HG03442 (cell line): ENCODE data around the gene ERP44.
"Not testable (repeated sequence)": the region's sequence is repeated elsewhere in the genome, so short reads cannot be mapped to it uniquely, and the experiment has no call there.

ENCODE experiments used
- ATAC-seq: cut with Tn5 transposase; IDR thresholded peaks from one replicate; pipeline ENCODE4 v1.9.1; 2021; ENCODE audit warnings: mild to moderate bottlenecking, moderate library complexity; ENCODE audit not compliant: unreplicated experiment

ERP44 gene

GRCh38 chr9:100019541-100019940 is 79.3 kb downstream of the ERP44 start:
- no peak for ATAC-seq

GRCh38 chr9:100014846-100015245 is 84.0 kb downstream of the ERP44 start:
- ATAC-seq, result no peak

GRCh38 chr9:100013573-100013972 is 85.2 kb downstream of the ERP44 start:
- no peak for ATAC-seq

- ATAC-seq, result no peak
These were observed 86.5 kb downstream of the ERP44 start for GRCh38 chr9:100012279-100012678.

- ATAC-seq, result no peak
These were observed 87.6 kb downstream of the ERP44 start for GRCh38 chr9:100011062-100011681.

GRCh38 chr9:99999797-100000196 is 99.0 kb downstream of the ERP44 start:
- ATAC-seq, result no peak

- no peak for ATAC-seq
These were observed 99.9 kb downstream of the ERP44 start for GRCh38 chr9:99998866-99999265.

- ATAC-seq, result no peak
These were observed 100.5 kb downstream of the ERP44 start for GRCh38 chr9:99998266-99998665.

- ATAC-seq, result not testable (repeated sequence)
These were observed 108.3 kb downstream of the ERP44 start for GRCh38 chr9:99990508-99990907.

GRCh38 chr9:99986642-99987041 is 112.2 kb downstream of the ERP44 start:
- ATAC-seq, result no peak

GRCh38 chr9:99980598-99980997 is 118.2 kb downstream of the ERP44 start:
- no peak for ATAC-seq

- no peak for ATAC-seq
These were observed 120.6 kb downstream of the ERP44 start for GRCh38 chr9:99978221-99978620.

- ATAC-seq, result no peak
These were observed 121.6 kb downstream of the ERP44 start for GRCh38 chr9:99977033-99977792.

- ATAC-seq, result no peak
These were observed 125.3 kb downstream of the ERP44 start for GRCh38 chr9:99973455-99973854.

- ATAC-seq, result no peak
These were observed 127.4 kb downstream of the ERP44 start for GRCh38 chr9:99971410-99971809.

- ATAC-seq, result no peak
These were observed 128.3 kb downstream of the ERP44 start for GRCh38 chr9:99970481-99970880.

- no peak for ATAC-seq
These were observed 131.3 kb downstream of the ERP44 start for GRCh38 chr9:99967457-99967856.

- ATAC-seq, result no peak
These were observed 132.1 kb downstream of the ERP44 start for GRCh38 chr9:99966716-99967115.

- ATAC-seq, result no peak
These were observed 132.8 kb downstream of the ERP44 start for GRCh38 chr9:99966001-99966400.

- no peak for ATAC-seq
These were observed 134.5 kb downstream of the ERP44 start for GRCh38 chr9:99964336-99964735.

- no peak for ATAC-seq
These were observed 136.0 kb downstream of the ERP44 start for GRCh38 chr9:99962680-99963261.

- no peak for ATAC-seq
These were observed 143.2 kb downstream of the ERP44 start for GRCh38 chr9:99955606-99956005.
